ENCODE results near the gene C6orf118.

The C6orf118 gene

DNA sequence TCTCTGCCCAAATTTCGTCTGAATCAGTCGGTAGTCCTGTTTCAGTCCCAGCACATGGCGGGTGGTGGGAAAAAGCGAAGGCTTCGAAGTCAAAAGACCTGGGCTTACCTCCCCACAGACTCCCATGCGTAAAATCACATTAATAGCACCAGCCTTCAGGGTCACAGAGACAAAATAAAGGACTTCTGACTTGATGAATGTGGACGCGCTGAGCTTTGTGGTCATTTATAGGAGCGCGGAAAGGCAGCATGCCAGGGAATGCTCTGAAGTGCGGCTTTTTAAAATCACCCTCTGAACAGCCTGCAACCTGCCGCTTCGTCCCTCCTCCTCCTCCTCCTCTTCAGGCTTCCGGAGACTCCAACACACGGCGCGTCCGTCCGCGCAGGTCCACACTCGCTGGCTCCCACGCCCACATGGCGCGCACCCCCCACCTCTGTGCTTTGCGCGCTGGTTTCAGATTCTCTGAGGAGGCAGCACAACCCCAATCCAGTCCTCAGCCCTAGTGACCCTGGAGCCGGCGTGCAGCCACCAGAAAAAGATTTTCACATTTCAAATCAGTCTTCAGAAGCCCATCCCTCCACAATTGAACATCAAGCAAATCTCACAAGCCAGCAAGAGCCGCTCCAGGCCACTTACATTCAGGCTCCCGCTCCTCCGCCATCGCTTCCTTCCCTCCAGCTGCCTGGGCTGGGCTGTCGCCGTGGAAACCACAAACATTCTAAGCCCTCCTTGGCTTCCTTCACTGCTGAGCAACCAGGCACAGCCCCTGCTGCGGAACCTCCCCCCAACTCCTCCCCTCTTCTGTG lies at the start of gene C6orf118:
Gene C6orf118 (minus strand): TSS at position 680 of the 806 bp plus-strand sequence. CDS start 19 bp downstream, at position 661.
- DNase-seq (ENCODE audit: low read depth in 2 of 2) = no peak

DNA sequence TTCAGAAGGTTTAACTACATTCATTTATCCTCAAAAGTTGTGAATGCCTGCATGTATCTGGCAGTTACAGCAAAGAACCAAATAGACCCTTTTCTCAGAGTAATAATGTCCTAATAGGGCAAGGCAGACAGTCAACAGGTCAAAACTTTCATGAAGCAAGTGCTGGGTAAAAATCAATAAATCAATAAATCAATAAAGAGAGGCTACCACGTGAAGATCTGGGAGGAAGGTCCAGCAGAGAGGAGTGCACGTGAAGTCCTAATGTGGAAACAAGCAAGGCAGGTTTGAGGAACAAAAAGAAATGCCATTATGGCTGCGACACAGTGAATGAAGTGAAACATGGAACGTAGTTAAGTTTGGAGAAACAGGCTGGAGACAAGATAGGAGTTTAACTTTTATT lies 36.3 kb upstream of the C6orf118 start:
- no peak for DNase-seq (ENCODE audit: low read depth in 2 of 2)

DNA sequence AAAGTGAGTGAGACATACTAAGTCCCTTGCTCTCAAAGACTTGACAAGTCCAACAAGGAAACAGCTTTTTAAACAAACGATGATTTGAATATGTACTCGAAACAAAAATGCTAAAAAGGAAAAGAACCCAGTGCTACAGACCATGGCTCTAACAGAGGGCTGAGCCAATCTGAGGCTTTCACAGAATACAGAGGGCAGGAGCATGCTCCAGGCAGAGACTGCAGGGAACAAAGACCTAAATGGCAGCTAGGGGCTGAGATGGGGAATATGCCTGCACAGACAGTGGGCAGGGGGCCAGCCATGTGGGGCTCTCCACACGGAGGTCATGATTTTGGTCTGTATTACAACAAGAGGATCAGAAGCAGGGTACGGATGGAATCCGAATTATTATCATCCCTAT lies 31.1 kb upstream of the C6orf118 start:
- no peak for DNase-seq (ENCODE audit: low read depth in 2 of 2)

DNA sequence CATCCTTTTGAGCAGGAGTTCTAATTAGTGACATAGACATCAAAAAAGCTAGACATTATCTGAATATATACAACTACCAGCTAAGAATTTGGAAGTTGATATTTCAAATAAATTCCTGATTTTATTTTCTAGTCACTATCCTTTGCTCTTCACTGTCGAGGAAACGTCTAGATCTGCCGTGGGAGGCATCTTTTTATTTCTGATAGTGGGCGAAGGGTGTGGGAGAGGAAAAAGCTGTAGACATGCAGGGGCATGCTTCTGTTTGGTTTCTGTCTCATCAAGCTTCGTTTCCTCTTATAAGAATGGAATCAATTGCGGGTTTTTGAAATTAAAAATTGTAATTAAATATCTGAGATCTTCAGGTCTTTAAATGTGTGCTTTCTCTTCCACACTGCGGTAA lies 16.2 kb upstream of the C6orf118 start:
- no peak for DNase-seq (ENCODE audit: low read depth in 2 of 2)

DNA sequence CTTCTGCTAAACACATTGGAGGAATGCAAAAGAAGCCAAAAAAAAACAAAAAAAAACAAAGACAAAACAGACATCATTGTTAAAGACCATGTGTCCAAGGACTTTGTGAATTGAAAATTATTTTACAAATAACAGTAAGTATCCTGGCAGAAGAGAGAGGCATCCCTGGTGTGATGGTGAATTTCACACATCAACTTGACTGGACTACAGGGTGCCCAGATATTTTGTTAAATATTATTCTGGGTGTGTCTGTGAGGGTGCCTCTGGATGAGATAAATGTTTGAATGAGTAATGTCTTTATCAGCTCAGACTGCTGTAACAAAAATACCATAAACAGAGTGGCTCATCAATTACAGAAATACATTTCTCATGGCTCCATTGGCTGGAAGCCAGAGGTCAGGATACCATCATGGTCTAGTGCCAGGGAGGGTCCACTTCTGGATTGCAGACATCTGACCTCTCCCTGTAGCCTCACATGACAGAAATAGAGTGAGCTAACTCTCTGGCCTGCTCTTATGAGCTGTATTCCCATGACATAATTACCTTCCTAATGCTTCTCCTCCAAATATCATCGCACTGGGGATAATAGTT lies 12.2 kb upstream of the C6orf118 start:
- no peak for DNase-seq (ENCODE audit: low read depth in 2 of 2)

DNA sequence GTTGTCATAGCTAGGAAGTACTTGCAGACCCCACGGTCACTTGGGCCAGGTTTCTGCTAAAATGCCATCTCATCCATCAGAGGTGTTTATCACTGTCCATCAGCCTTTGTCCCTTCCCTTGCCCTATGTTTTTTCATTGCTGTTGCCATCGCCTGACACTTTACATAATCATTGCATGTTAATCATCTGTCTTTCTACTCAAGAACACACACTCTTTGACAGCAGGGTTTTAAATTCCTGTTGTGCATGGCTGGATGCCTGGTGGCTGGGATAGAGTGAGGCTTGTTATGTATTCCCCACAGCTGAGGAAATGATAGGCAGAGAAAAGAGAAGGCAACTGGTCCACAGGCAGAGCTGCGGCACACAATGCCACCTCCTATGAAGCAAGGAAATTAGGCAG lies 11.7 kb upstream of the C6orf118 start:
- no peak for DNase-seq (ENCODE audit: low read depth in 2 of 2)

DNA sequence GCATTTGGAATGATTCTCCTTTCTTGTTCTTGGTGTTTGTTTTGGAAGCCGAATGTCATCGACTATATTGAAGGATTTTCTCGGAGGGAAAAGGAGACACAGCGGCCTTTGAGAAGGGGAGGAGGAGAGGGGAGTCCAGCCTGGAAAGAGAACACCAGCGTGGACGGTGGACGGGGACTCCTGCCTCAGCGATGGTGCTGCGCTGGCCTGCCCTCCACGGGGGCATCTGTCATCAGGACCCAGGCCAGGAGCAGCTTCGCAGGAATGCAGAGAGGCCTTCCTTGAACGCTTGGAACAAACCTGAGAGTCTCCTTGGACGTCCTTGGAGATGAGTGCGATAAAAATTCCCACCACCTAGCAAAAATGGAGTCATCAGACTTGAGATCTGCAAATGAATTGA lies 8.3 kb upstream of the C6orf118 start:
- no peak for DNase-seq (ENCODE audit: low read depth in 2 of 2)

DNA sequence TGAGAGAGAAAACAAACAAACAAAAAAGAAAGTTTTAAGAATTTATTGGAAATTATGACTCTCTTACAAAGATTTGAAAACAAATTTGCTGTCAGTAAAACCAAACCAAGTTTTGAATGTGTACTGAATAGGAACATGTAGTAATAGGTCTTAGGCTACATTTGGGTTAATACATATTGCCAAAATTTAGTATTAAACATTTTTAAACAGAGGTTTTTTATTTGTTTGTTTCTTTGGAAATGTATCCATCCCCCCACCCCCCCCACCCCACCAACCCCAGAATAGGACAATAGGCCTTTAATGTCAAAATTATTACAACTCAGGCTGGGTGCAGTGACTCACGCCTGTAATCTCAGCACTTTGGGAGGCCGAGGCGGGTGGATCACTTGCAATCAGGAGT lies 2.5 kb downstream of the C6orf118 start:
- no peak for DNase-seq (ENCODE audit: low read depth in 2 of 2)

DNA sequence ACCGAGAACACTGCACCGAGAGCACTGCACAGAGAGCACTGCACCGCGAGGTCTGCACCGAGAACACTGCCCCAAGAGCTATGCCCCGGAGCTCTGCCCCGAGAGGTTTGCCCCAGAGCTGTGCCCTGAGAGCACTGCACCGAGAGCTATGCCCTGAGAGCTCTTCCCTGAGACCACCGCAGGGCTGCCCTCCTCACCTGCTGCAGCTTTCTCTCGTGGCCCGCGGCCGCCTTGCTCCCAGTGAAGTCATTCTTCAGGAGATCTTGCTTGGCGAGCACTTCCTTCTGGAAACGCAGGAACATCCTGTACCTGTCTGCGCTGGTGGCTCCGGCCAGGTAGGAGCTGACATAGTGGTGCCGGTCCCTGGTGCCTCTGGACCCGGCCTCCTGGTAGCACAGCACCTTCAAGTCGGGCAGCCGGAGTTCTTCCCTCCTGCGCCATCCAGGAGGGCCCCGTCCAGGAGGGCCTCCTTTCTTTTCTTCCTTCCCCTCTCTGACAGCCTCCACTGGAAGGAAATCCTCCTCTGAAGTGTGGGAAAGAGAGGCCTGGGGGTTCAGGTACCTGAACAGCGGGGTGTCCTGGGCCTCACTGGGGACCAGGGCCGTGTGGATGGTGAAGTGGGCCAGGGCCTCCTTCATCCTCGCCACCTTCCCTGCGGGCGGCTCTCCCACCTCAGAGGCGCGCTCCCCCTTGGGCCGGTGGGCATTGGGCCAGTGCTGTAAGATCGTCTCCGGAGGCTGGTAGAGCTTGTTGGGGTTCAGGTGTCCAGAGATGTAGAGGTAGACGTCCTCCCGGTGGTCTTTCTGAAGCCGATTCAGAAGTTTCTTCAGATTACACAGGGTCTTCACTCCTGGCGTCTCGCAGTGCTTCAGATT lies 7.8 kb downstream of the C6orf118 start:
- no peak for DNase-seq (ENCODE audit: low read depth in 2 of 2)

DNA sequence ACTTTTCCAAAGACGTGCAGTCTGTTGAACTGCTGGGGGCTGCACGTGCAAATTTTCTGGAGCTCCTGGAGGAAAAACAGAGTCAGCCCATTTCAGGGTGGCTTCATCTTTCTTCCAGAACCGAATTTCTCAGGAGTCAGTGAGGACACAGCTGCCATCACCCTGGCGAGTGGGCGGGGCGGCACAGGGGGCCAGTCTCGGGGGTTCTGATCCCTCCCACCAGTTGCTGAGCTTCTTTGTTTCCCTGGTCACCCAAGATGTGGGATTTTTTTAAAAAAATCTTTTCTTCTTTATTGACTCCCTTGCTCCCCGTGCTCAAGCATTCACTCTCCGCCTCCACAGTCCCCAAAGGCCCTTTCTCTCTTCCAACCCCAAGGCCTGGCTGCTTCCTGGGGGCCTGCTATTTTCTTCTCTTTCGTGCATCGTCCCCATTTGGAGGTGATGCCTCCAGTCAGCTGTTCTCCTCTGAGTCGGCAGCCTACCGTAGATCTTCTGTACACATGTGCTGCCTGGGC lies 8.9 kb downstream of the C6orf118 start:
- no peak for DNase-seq (ENCODE audit: low read depth in 2 of 2)

DNA sequence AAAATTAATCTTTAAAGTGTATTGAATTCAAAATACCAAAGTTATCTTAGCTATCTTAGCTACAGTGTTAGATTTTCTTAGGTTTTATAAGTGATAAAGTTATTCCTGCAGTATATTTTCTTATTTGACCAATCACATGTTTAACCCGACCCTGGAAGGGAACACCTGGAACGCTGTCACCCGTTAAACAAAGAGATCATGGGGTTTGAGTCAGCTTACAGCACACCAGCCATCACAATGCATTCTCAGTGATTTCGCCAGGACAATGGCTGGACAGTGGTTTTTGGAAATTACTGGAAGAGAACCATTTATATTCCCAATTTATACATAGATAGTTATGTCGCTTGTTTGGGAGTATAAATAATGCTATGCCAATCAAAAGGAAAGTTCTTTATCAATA lies 10.5 kb downstream of the C6orf118 start:
- no peak for DNase-seq (ENCODE audit: low read depth in 2 of 2)

DNA sequence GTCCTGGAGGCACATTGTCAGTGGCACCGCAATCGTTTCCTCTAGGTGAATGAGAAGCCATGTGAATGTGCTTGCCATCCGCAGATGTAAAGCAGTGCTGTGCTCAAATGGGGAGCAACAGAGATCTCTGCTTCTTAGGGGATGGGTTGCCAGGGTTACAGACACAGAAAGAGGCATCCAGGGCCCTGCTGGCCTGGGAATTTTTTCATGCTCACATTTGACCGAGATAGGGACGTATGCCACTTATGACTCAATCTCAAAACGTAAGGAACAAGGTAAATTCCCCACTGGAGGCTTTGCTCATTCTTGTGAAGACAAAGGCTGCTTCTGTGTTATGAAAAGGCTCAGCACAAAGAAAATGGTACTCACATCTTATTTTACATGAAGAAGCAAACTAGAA lies 11.0 kb downstream of the C6orf118 start:
- no peak for DNase-seq (ENCODE audit: low read depth in 2 of 2)

DNA sequence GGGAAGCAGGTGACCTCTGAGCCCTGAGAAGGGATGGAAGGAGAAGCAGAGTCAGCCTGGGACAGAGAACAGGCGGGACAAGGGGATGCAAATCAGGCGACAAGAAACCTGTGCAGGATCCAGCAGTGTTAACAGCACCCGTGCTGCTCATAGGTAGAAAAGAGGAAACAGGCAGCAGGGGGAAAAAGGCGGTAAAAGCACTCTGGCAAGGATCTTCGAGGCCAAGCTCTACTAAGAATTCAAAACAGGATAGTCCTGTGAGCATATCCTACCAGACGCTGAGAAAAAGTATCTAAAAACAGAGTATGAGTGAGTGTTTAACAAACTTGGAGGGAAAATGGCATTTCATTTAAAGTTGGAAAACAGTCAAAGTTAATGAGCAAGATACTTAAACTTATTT lies 16.7 kb downstream of the C6orf118 start:
- no peak for DNase-seq (ENCODE audit: low read depth in 2 of 2)

DNA sequence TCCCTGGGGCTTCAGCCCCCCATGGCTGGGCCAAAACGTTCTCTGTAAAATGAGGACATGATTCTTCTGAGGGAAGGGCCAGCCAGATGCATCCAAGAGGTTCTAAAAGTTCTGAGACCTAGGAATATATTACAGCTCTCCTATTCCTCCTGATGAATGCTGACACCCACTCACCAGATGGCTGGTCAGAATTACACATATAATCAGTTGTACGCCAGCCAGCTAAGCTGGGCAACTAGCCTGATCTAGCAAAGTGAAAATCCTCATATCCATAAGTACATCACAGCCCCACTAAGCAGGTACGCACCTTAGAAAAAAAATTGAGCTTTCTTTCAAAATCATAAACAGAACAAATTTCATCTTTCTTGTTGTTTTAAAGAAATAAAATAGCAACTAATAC lies 34.8 kb downstream of the C6orf118 start:
- no peak for DNase-seq (ENCODE audit: low read depth in 2 of 2)

DNA sequence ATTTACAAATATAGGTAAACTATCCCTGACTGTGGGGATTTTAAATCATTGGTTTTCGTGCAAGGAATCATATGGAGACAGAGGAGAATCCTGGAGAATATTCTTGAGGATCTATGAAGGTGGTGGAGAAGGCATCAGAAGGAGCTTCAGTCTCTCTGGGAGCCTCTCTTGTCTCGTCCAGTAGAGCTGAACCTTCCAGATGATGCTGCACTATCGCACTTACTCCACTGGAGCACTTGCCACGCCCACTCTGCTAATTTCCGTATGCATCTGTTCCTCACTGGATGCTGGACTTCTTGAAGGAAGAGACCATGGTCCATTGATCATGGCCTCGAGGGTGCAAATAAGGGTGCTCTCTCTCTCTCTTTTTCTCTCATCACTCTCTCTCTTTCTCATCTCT lies 36.8 kb downstream of the C6orf118 start:
- DNase-seq (ENCODE audit: low read depth in 2 of 2) = no peak

DNA sequence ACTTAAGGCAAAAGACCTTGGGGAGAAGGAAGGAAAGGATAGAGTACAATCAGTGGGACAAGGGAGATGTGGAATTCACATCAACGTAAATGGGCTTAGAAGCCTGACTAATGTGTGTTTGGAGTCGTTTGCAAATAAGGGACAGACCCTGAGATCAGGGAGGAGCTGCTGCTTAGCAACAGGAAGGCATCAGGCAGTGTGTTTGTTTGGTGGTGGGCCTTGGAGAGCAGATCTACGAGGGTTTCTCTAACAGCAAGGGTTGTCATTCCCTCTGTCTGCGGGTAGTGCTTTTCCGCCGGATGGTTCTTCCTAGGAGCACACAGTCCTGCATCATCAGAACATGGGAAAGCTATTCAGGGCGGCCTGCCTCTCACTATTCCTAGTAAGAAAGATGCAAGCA lies 40.4 kb downstream of the C6orf118 start:
- no peak for DNase-seq (ENCODE audit: low read depth in 2 of 2)

DNA sequence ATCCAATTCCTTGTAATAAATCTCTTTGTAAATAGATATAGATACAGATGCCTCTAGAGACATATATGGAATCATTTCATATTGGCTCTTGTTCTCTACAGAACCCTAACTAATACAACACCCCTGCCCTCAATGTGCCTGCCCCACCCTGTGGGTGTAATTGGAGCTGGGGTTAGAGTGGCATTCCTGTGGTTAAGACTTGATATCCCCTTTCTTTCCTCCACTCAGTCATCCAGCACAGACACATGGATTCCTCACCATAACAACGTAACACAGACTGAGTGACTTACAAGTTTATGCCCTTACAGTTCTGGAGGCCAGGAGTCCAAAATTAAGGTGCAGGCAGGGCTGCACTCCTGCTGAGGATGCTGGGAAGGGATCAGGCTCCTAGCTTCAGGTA lies 42.8 kb downstream of the C6orf118 start:
- no peak for DNase-seq (ENCODE audit: low read depth in 2 of 2)

DNA sequence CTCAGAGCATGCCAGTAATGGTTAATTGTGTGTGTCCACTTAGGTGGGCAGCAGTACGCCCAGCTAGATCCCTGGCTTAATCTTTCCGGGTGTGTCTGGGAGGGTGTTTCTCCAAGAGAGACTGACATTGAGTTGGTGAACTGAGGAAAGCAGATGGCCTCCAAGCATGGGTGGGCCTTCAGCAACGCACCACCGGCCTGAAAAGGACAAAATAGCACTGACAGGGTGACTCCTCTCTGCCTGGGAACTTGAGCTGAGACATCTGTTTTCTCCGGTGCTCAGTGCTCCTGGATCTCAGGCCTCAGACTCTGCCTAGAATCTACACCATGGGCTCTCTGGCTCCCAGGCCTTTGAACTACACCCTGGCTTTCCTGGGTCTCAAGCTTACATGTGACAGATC lies 43.2 kb downstream of the C6orf118 start:
- DNase-seq (ENCODE audit: low read depth in 2 of 2) = no peak

DNA sequence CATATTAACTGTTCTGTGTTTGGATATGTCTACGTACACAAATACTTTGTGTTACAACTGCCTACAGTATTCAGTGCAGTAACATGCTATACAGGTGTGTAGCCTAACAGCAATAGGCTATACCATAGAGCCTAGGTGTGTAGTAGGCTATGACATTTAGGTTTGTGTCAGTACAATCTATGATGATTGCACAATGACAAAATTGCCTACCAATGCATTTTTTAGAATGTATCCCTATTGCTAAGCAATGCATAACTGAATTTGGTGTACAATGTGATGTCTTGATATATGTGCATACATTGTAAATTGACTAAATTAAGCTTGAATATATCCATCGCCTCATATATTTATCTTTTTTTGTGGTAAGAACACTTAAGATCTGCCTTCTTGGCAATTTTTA lies 48.9 kb downstream of the C6orf118 start:
- no peak for DNase-seq (ENCODE audit: low read depth in 2 of 2)

DNA sequence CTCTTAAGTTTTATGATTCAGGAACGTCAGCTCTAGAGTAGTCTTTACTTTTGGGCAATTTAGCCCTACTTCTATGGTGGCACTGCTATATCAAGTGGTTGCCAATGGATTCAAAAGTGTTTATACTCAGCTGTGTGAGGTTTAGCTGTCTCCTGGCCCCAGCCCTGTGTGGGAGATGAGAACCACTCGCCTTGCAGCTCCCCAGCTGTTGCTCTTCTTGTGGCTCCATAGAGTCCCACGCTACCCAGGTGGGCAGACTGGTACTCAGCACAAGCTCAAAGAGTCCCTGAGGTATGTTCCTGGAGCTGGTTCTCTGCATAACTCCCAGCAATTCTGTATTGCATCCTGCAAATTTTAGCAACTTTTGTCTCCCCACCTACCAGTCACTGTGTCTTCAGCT lies 59.6 kb downstream of the C6orf118 start:
- DNase-seq (ENCODE audit: low read depth in 2 of 2) = no peak

DNA sequence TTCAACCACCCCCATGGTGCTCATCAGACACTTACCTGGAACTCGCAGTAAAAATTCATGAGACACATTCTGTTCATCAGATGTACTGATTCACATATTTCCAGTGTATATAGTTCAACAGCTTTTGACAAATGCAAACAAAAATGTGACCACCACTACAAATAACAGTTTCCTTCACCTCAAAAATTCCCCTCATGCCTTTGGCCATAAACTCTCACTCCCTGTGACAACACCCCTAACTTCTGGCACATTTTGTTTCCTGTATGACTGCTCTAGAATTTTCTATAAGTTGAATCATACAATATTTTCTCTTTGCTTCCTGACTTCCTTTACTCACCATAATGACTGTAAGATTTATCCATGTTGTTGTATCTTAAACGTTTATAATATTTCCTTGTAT lies 63.7 kb downstream of the C6orf118 start:
- DNase-seq (ENCODE audit: low read depth in 2 of 2) = no peak

DNA sequence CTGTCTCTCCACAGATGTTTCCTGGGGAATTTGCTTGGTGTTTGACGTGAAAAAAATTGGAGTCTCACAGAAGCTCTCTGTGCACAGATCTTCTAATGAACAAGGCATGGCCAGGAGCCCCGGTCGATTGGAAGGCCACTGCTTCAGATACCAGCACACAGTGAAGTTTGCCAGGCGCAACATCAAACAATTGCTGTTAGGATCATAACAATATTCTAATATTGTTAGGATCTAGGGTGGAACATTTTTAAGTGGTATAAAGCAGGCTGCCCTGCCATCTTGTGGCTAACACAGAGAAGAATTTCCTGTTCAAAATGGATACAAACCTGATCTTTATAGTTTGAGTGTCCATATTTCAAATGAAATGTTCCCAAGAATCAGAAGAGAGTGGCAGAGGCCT lies 64.1 kb downstream of the C6orf118 start:
- DNase-seq (ENCODE audit: low read depth in 2 of 2) = no peak
